Measurements from ENCODE around the gene IFITM2. TPM values are rescaled to one million over a fixed set of nuclear protein-coding genes. Genes with fewer than 3 reads are reported as not detected.

Gene IFITM2
- total RNA-seq, 6 experiments from 2014 or later: 157 to 624 (median 390) TPM

DNA sequence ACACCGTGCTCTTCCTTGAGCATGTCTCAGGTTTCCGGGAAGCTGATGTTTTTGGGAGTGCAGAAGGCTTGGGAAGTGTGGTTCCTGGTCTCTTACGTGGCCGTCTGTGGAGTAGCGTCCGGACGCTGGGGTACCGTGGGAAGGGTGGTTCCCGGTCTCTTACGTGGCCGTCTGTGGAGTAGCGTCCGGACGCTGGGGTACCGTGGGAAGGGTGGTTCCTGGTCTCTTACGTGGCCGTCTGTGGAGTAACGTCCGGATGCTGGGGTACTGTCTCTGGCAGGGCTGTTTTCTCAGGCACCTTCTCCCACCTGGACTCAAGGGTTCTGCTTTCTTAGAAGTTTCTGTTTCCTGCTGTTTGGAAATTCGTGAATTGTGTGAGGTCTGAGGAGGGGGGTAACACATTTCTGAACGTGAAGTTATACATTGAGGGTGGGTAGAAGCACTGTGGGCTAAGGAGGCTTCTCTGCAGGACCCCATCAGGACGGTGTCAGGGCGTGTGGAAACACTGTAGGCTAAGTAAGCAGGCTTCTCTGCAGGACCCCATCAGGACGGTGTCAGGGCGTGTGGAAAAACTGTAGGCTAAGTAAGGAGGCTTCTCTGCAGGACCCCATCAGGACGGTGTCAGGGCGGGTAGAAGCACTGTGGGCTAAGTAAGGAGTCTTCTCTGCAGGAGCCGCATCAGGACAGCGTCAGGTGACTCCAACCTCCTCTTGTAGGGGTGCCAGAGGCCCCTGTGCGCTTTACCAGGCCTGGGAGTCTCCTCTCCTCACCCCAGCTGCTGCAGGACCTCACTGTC, 18.4 kb downstream of the IFITM2 start:
- intact Hi-C loops (cut with DNase I): no loop called here
- DNase-seq: no peak

DNA sequence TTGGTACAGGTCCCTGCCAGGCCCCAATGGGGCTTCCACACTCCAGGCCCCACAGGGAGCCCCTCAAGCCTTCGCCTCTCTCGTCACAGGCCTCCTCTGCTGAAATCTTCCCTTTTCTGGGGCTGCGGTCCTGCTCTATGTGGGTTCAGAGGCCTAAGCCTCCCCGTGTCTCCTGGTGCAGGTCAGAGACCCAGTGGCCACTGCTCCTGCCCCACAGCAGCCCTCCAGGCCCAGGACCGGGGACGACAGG, 18.9 kb downstream of the IFITM2 start:
- Histone ChIP-seq H3K4me3 (no peak overlapping the region), H3K27me3 (no peaks in the 10 kb centered on the region), H3K27ac (peak overlapping the region; percentile 85 to 96 (median 93)), H3K9me3 (no peaks in the 10 kb centered on the region), H3K36me3 (no peaks in the 10 kb centered on the region), H3K4me1 (peaks cover 0 to 20% (median 9%) of the 10 kb centered on the region in 4 donors)
- ATAC-seq (no peak), DNase-seq (no peak)
- TF ChIP-seq CTCF (IDR thresholded peaks at IDR 0.05) (no peak), POLR2A (IDR thresholded peaks at IDR 0.05) (no peak)
- intact Hi-C loops (cut with DNase I): no loop called here
- 41% methylated on average over 4 of the region's 6 CpGs for WGBS (ENCODE audit: insufficient coverage, low coverage, low lambda C conversion rate, missing lambda C conversion rate)

More for the DNA sequence above, 18.4 kb downstream of the IFITM2 start:
- Histone ChIP-seq H3K27me3 (no peaks in the 10 kb centered on the region), H3K4me3 (no peak overlapping the region), H3K9me3 (no peaks in the 10 kb centered on the region), H3K36me3 (no peaks in the 10 kb centered on the region), H3K4me1 (peaks cover 0 to 20% (median 9%) of the 10 kb centered on the region in 4 donors), H3K27ac (peak overlapping the region; percentile 85 to 96 (median 93))
- 72% methylated on average over 21 of the region's 30 CpGs for WGBS (ENCODE audit: insufficient coverage, low coverage, low lambda C conversion rate, missing lambda C conversion rate)
- peak in 1 of 4 donors; percentile 3 for ATAC-seq
- TF ChIP-seq CTCF (IDR thresholded peaks at IDR 0.05) (no peak), POLR2A (IDR thresholded peaks at IDR 0.05) (no peak)

- peak overlapping the region in 2 of 3 donors; percentile 28 to 42 for H3K4me3 ChIP-seq
- 5% methylated on average over 8 of the region's 19 CpGs for WGBS (ENCODE audit: insufficient coverage, low coverage, low lambda C conversion rate, missing lambda C conversion rate)
These were observed 19.4 kb downstream of the IFITM2 start for GRCh38 chr11:326842-327580.

DNA sequence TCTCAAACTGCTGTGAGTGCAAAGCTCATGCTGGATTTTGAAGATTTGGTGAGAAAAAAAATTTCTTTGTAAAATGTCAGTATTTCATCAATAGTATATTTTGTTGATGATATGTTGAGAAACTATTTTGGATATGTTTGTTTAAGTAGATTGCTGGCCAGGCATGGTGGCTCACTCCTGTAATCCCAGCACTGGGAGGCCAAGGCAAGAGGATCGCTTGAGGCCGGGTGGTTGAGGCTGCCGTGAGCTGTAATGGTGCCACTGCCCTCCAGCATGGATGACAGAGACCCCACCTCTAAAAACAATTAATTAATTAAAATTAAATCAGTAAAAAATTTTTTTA, 19.9 kb downstream of the IFITM2 start:
- no peak for ATAC-seq
- Histone ChIP-seq H3K4me1 (peaks cover 0 to 20% (median 9%) of the 10 kb centered on the region in 4 donors), H3K36me3 (no peaks in the 10 kb centered on the region), H3K4me3 (peak overlapping the region in 2 of 3 donors; percentile 28 to 42), H3K27ac (peak overlapping the region; percentile 85 to 96 (median 93)), H3K9me3 (no peaks in the 10 kb centered on the region), H3K27me3 (no peaks in the 10 kb centered on the region)
- DNase-seq: no peak
- WGBS (ENCODE audit: insufficient coverage, low coverage, low lambda C conversion rate, missing lambda C conversion rate): 82% methylated on average over 3 of the region's 3 CpGs
- TF ChIP-seq CTCF (IDR thresholded peaks at IDR 0.05): no peak
- no peak for TF ChIP-seq POLR2A (IDR thresholded peaks at IDR 0.05)
- intact Hi-C loops (cut with DNase I): no loop called here

More at GRCh38 chr11:326842-327580, 19.4 kb downstream of the IFITM2 start:
- TF ChIP-seq POLR2A (IDR thresholded peaks at IDR 0.05) (peak; percentile 42), CTCF (IDR thresholded peaks at IDR 0.05) (no peak)
- peak overlapping the region; percentile 85 to 96 (median 93) for H3K27ac ChIP-seq
- DNase-seq (peak; percentile 88 to 90 (median 89)), ATAC-seq (peak; percentile 81 to 87 (median 84))
- H3K4me1 ChIP-seq: peaks cover 0 to 20% (median 9%) of the 10 kb centered on the region in 4 donors
- intact Hi-C loops (cut with DNase I): no loop called here
- H3K9me3 ChIP-seq: no peaks in the 10 kb centered on the region
- no peaks in the 10 kb centered on the region for H3K27me3 ChIP-seq
- H3K36me3 ChIP-seq: no peaks in the 10 kb centered on the region

Data from right lobe of liver (tissue), 6 donors.